ENCODE data around the gene SRSF12.

SRSF12 gene

DNA sequence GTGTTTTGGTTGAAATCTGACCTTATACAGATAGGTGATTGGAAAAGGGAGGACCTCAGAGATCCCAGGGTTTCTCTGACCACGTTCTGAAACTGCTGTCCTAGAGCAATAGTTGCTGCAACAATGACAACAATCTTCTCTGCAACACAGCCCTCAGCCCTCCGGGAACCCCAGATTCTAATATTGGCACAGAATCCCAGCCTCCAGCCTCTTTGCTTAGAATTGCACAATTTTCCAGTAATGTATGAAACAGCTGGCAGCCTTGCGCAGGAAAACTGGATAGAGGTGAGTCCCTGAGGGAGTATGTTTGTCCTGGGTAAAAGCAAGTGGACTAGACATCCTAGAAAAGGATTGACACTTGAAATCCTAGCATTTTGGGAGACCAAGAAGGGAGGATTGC, 67.7 kb downstream of the SRSF12 start:
- TF ChIP-seq, protein P1, sequence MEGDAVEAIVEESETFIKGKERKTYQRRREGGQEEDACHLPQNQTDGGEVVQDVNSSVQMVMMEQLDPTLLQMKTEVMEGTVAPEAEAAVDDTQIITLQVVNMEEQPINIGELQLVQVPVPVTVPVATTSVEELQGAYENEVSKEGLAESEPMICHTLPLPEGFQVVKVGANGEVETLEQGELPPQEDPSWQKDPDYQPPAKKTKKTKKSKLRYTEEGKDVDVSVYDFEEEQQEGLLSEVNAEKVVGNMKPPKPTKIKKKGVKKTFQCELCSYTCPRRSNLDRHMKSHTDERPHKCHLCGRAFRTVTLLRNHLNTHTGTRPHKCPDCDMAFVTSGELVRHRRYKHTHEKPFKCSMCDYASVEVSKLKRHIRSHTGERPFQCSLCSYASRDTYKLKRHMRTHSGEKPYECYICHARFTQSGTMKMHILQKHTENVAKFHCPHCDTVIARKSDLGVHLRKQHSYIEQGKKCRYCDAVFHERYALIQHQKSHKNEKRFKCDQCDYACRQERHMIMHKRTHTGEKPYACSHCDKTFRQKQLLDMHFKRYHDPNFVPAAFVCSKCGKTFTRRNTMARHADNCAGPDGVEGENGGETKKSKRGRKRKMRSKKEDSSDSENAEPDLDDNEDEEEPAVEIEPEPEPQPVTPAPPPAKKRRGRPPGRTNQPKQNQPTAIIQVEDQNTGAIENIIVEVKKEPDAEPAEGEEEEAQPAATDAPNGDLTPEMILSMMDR (IDR thresholded peaks at IDR 0.05; ENCODE audit: borderline replicate concordance, control extremely low read depth, extremely low read depth, insufficient read depth, missing control alignments), result no peak
- no peak for DNase-seq (ENCODE audit: low spot score)
- in situ Hi-C loops (cut with MboI; ENCODE audit: low sequenced_read_pairs, unreplicated experiment), result no loop called here

DNA sequence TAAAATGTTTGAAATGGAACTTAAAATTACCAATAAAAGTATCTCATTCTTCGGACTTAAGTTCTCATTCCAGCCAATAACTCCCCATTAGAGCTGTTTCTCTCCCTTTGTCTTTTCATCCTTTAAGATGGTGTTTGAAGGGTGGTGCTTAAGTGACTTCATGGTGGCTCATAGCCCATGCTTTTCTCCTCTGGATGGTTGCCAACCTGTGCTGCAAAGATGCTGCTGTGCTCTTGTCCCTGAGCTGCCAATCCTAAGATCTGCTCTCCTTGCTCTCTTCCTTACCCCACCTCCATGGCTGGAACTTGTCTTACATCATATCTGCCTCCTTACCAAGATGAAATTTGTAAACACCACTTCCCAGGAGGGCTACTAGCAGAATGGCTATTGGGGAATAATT, 68.9 kb downstream of the SRSF12 start:
- in situ Hi-C loops (cut with MboI; ENCODE audit: low sequenced_read_pairs, unreplicated experiment), result no loop called here
- DNase-seq (ENCODE audit: low spot score), result no peak

DNA sequence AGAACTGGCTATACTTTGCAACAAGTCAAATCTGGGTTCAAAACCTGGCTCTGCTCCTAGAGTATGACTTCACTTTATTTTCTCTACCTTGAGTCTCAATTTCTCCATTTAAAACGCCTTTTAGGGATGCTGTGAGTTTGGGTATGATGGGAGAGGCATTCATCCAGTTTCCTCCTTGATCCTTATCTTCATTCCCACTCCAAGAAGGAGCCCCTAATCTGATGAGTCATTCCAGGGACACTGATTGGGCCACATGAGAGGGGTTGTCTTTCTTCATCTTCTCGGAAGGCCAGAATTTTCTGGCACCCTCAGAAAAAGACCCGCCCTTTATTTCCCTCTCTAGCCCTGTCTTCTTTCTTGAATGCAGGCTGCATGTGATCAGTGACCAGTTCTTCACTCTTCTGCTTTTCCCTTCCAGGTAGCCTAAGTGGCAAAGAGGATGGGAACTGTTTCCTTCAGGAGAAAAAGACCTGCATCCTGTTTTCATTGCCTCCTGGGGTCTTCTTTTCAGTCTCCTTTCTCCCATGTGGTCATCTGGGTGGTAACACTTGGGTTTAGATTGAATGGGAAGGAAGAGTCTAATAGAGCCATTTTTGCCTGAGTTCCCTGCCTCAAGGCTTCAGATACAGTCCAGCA, 69.5 kb downstream of the SRSF12 start:
- TF ChIP-seq, protein P1 (IDR thresholded peaks at IDR 0.05; ENCODE audit: borderline replicate concordance, control extremely low read depth, extremely low read depth, insufficient read depth, missing control alignments), result no peak
- DNase-seq (ENCODE audit: low spot score), result no peak
- in situ Hi-C loops (cut with MboI; ENCODE audit: low sequenced_read_pairs, unreplicated experiment), result no loop called here

More for the DNA sequence above, 68.9 kb downstream of the SRSF12 start:
- TF ChIP-seq, protein P1 (IDR thresholded peaks at IDR 0.05; ENCODE audit: borderline replicate concordance, control extremely low read depth, extremely low read depth, insufficient read depth, missing control alignments), result no peak

DNA sequence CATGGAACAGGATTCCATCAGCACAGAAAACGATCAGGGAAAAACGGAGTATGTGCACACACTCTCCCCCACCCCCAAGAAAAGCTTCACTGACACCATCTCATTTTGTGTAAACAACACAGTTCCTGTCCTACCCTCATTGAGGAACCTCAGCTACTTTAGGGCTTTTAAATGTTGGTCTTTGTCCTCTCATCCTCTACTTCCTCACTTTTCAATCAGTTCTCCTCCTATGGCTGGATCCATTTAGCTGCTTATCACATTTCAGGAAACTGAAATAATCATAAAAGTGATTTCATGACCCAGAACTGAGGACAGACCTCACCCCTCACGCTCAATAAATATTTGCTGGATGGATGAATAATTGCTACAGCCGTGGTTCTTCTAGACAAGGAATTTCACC, 70.4 kb downstream of the SRSF12 start:
- no peak for DNase-seq (ENCODE audit: low spot score)
- in situ Hi-C loops (cut with MboI; ENCODE audit: low sequenced_read_pairs, unreplicated experiment), result no loop called here

More for the DNA sequence above, 70.4 kb downstream of the SRSF12 start:
- TF ChIP-seq, protein P1 (IDR thresholded peaks at IDR 0.05; ENCODE audit: borderline replicate concordance, control extremely low read depth, extremely low read depth, insufficient read depth, missing control alignments), result no peak
